HEK293 (cell line): ENCODE results near the gene SETDB2.

ENCODE experiments used
- ZNF133 ChIP-seq: fragments of 450-650 bp; formaldehyde crosslinking; IDR thresholded peaks from 2 replicates; pipeline ENCODE4 v1.5.1; 2016; ENCODE audit warnings: missing biosample characterization, missing genetic modification characterization
- ZNF394 ChIP-seq: fragments of 450-650 bp; formaldehyde crosslinking; IDR thresholded peaks from 2 replicates; pipeline ENCODE4 v1.5.1; 2016; ENCODE audit warnings: missing biosample characterization, missing genetic modification characterization, mild to moderate bottlenecking, moderate library complexity, borderline replicate concordance
- ZNF571 ChIP-seq: fragments of 450-650 bp; formaldehyde crosslinking; IDR thresholded peaks from 2 replicates; pipeline ENCODE4 v1.5.0; 2017; ENCODE audit warnings: missing biosample characterization, missing genetic modification characterization
- TF ChIP-seq, protein P1 (sequence below): fragments of 450-650 bp; formaldehyde crosslinking; IDR thresholded peaks from 2 replicates; pipeline ENCODE4 v1.5.1; 2016; ENCODE audit warnings: missing biosample characterization, missing genetic modification characterization

- TF ChIP-seq ZNF394 (tag by site-specific recombination) (no peak), ZNF133 (tag by site-specific recombination) (no peak), ZNF571 (tag by site-specific recombination) (no peak)
- TF ChIP-seq, protein P1, sequence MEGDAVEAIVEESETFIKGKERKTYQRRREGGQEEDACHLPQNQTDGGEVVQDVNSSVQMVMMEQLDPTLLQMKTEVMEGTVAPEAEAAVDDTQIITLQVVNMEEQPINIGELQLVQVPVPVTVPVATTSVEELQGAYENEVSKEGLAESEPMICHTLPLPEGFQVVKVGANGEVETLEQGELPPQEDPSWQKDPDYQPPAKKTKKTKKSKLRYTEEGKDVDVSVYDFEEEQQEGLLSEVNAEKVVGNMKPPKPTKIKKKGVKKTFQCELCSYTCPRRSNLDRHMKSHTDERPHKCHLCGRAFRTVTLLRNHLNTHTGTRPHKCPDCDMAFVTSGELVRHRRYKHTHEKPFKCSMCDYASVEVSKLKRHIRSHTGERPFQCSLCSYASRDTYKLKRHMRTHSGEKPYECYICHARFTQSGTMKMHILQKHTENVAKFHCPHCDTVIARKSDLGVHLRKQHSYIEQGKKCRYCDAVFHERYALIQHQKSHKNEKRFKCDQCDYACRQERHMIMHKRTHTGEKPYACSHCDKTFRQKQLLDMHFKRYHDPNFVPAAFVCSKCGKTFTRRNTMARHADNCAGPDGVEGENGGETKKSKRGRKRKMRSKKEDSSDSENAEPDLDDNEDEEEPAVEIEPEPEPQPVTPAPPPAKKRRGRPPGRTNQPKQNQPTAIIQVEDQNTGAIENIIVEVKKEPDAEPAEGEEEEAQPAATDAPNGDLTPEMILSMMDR (tag by site-specific recombination) = no peak
Measured at GRCh38 chr13:49395451-49395865, 48.6 kb upstream of the SETDB2 start.
